HG03432 (cell line): Measurements from ENCODE around the gene WDR54.
A peak's percentile ranks its signal among the peaks of the same experiment; 100 is the strongest.
"Not testable (repeated sequence)": the region's sequence is repeated elsewhere in the genome, so short reads cannot be mapped to it uniquely, and the experiment has no call there.

Source experiments
- ATAC-seq: cut with Tn5 transposase; IDR thresholded peaks from one replicate; pipeline ENCODE4 v1.9.1; 2021; ENCODE audit warnings: mild to moderate bottlenecking, moderate library complexity; ENCODE audit not compliant: unreplicated experiment

WDR54 gene

GRCh38 chr2:74450570-74451190 is 29.1 kb downstream of the WDR54 start:
- no peak for ATAC-seq

- peak; percentile 45 for ATAC-seq
These were observed 33.4 kb downstream of the WDR54 start, which contains the start of gene INO80B for GRCh38 chr2:74454654-74455511. TSS of gene INO80B (plus strand) at chr2:74455087. CDS start at chr2:74455117, 30 bp downstream.

- ATAC-seq: no peak
These were observed 35.6 kb downstream of the WDR54 start for GRCh38 chr2:74457129-74457548.

GRCh38 chr2:74457549-74458131 is 36.1 kb downstream of the WDR54 start:
- ATAC-seq: peak; percentile 42

- peak; percentile 82 for ATAC-seq
These were observed 36.8 kb downstream of the WDR54 start, which contains the start of gene WBP1 for GRCh38 chr2:74458132-74458937. TSS of gene WBP1 (plus strand) at chr2:74458438. CDS start at chr2:74458603, 165 bp downstream.

- ATAC-seq: no peak
These were observed 37.4 kb downstream of the WDR54 start for GRCh38 chr2:74458938-74459363.

GRCh38 chr2:74459503-74460118 is 38.1 kb downstream of the WDR54 start:
- ATAC-seq: not testable (repeated sequence)

- ATAC-seq: not testable (repeated sequence)
These were observed 38.7 kb downstream of the WDR54 start for GRCh38 chr2:74460187-74460586.

- no peak for ATAC-seq
These were observed 39.9 kb downstream of the WDR54 start for GRCh38 chr2:74461187-74462053.

GRCh38 chr2:74462054-74462785 is 40.7 kb downstream of the WDR54 start:
- ATAC-seq: no peak

GRCh38 chr2:74462786-74463105 is 41.2 kb downstream of the WDR54 start:
- ATAC-seq: no peak

- peak; percentile 1 for ATAC-seq
These were observed 42.9 kb downstream of the WDR54 start for GRCh38 chr2:74464406-74464805.

GRCh38 chr2:74470742-74471141 is 49.2 kb downstream of the WDR54 start:
- ATAC-seq: not testable (repeated sequence)

GRCh38 chr2:74471332-74472065 is 50.0 kb downstream of the WDR54 start:
- ATAC-seq: no peak

GRCh38 chr2:74472086-74472944 is 50.8 kb downstream of the WDR54 start, which contains the start of gene MRPL53:
TSS of gene MRPL53 (minus strand) at chr2:74472680. CDS start at chr2:74472660, 20 bp downstream.
- peak; percentile 89 for ATAC-seq

- peak; percentile 7 for ATAC-seq
These were observed 51.4 kb downstream of the WDR54 start for GRCh38 chr2:74472945-74473258.

GRCh38 chr2:74474481-74474880 is 53.0 kb downstream of the WDR54 start:
- ATAC-seq: no peak
